Transverse colon (tissue), 3 donors: ENCODE results near the gene SLC35B2.

Experiments
- EP300 ChIP-seq: sonication (generic); formaldehyde crosslinking; IDR thresholded peaks from one replicate; pipeline ENCODE4 v1.6.1; 2017; ENCODE audit warnings: antibody characterized with exemption, low read depth
- TF ChIP-seq, protein P1 (sequence below), 5 experiments: fragments of 200-600 bp in 3 of 5; fragments of 450-650 bp in 2 of 5; sonication (generic) in 3 of 5; IDR thresholded peaks; 1 replicate in 2 of 5; 2 replicates in 3 of 5; pipeline ENCODE4 v1.5.1; 2016 to 2017; ENCODE audit warnings: antibody characterized with exemption in 5 of 5, inconsistent platforms in 3 of 5, mild to moderate bottlenecking in 2 of 5, moderate library complexity in 1 of 5

DNA sequence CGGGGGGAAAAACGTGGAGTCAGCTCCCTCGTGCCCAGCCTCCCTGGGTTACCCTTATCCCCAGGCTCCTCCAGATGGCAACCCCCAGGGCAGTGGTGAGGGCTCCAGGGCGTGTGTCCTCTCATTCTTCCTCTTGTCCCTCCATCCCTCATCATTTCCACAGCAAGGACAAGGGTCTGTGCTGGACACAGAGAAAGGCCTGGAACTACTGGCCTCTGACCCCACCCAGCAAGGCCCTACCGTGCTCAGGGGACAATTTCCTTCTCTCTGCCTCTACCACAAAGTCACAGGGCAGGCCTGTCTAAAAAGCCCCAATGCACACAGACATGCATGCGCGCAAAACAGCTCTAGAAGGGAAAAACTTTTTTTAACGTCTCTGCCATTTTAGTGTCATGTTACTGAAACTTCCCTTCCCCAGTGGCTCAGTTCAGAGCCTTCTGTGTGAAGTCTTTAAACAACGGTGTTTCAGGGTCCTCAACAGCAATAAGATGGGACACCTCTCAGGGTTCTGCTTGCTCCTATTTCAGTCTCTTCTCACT lies 1.1 kb upstream of the SLC35B2 start:
- no peak for TF ChIP-seq EP300
- TF ChIP-seq, protein P1, sequence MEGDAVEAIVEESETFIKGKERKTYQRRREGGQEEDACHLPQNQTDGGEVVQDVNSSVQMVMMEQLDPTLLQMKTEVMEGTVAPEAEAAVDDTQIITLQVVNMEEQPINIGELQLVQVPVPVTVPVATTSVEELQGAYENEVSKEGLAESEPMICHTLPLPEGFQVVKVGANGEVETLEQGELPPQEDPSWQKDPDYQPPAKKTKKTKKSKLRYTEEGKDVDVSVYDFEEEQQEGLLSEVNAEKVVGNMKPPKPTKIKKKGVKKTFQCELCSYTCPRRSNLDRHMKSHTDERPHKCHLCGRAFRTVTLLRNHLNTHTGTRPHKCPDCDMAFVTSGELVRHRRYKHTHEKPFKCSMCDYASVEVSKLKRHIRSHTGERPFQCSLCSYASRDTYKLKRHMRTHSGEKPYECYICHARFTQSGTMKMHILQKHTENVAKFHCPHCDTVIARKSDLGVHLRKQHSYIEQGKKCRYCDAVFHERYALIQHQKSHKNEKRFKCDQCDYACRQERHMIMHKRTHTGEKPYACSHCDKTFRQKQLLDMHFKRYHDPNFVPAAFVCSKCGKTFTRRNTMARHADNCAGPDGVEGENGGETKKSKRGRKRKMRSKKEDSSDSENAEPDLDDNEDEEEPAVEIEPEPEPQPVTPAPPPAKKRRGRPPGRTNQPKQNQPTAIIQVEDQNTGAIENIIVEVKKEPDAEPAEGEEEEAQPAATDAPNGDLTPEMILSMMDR (IDR thresholded peaks at IDR 0.05), result no peak
